NCI-H2171 (cell line): ENCODE data around the gene GLS.
A peak's percentile ranks its signal among the peaks of the same experiment; 100 is the strongest.
"Not testable (repeated sequence)": the region's sequence is repeated elsewhere in the genome, so short reads cannot be mapped to it uniquely, and the experiment has no call there.

Source experiments
- DNase-seq: peaks from one replicate; lab custom pipeline; 2025; lab: John Stamatoyannopoulos, UW

GLS gene

DNA sequence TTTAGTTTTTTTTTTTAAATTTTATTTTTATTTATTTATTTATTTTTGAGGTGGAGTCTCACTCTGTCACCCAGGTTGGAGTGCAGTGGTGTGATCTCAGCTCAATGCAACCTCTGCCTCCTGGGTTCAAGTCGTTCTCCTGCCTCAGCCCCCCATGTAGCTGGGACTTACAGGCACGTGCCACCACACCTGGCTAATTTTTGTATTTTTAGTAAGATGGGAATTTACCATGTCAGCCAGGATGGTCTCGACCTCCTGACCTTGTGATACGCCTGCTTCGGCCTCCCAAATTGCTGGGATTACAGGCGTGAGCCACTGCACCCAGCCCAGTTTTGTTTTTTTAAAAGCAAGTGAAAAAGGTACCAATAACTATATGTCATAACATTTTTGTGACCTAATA lies 5.2 kb downstream of the GLS start:
- not testable (repeated sequence) for DNase-seq

DNA sequence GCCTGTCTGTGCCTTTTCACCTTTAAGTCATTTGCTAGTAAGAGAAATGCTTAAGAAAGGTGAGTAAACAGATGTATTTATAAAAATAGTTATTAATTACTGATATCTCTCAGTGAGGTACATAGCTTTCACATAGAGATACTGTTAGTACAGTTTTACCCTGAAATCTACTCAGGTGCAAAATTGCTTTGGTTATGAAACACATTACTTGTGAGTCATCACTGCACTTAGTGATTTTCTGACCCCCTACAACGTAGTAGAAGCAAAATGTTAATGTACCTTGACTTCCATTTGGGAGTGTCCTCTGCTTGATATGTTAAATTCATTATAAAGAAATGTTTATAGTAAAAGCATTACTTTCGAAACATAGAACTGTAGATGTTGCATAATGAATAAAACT lies 6.5 kb downstream of the GLS start:
- no peak for DNase-seq

DNA sequence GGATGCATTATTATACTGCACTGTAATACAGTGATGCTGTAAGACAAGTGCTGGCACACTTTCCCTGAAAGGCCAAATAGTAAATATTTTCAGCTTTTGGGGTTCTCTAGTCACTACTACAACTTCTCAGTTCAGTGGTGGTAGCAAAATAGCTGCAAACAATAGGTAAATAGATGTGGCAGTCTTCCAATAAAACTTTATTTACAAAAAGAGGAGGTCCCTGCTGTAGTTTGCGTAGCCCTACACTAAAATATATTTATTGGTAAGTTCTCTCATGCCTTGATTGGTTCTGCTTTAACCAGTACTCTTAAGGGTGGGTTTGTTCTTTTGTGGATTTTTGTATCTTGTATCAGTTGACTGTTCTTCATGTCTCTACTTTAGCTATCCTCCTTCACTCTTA lies 7.8 kb downstream of the GLS start:
- no peak for DNase-seq

DNA sequence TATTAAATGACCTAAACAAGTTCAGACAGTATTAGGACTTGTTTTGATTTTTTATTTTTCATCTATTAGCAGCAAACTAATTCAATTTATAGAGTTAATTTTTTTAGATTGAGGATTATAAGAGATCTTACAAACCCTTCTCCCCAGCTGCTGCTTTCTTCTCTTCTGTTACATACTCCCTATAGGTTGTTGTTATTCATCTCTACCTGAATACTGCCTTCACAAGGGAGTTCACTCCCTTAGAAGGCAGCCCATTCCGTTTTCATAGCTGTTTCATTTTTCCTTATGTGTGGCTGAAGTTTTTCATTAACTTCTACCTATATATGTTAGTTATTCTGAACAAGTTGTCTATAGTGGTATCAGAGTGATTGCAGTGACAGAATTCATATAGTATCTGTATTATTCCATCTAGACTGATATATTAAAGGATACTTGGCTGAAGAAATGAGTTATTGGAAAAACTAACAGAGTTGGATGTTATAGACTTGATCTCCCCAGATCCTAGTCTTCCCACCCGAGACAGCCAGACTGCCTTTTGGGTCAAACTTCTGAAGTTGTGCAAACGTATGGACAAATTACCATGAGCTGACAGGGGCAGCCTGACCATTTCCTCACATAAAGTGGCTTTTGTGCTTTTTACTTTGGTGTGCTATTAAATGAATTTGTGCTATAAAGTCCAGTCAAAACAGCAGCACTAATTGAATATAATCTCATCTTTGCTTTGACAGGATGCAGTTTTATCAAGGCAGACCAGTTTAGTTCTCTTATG lies 8.7 kb downstream of the GLS start:
- no peak for DNase-seq

DNA sequence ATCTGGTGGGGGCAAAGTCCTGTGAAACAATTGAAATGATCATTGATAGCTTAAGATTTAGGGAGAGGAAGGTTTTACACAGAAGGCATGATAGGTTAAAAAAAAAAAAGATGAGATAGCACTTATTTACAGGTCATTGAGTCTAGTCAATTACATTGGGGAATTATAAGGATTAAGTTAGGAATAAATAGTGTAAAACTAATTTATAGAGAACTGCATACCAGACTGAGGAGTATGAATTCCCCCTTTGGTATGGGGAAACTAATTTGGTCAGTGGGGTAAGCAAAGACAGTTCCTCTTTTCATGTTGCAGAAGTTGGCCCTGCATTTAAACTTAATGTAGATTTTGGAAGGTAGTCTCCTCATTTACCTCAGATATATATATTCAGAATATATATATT lies 10.8 kb downstream of the GLS start:
- DNase-seq: no peak

DNA sequence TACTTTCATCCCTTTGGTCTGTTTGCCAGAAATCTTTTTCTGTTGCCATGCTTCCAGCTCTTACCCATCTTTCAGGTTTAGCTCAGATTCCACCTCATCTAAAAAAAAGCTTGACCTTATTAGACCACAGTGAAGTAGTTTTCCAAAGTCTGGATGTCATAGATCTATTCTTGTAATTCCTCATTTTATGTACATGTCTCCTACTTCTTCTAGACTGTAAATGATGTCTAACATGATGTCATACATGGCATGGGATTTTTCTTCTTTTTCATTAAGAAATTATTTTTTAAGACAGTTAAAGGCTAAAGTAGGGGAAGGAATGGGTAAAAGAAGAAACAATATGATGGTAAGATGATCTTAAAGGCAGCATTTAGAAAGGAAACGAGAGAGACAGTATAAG lies 11.3 kb downstream of the GLS start:
- no peak for DNase-seq

DNA sequence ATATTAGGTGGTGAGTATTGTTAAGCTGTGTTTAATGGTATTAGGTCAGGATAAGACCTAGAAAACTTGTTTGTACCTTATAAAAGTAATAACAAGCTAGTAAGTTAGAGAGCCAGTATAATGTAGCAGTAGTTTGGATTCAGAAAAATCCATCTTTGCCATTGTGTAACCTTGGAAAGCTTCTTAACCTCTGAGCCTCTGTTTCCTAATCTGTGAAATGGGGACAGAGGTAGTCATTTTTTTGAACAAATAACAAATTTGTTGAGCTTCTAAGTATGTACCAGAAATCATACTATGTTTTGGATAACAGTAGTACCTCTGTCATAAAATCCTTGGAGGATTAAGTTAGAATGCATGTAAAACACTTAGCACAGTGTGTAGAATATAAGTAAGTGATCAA lies 12.5 kb downstream of the GLS start:
- no peak for DNase-seq

DNA sequence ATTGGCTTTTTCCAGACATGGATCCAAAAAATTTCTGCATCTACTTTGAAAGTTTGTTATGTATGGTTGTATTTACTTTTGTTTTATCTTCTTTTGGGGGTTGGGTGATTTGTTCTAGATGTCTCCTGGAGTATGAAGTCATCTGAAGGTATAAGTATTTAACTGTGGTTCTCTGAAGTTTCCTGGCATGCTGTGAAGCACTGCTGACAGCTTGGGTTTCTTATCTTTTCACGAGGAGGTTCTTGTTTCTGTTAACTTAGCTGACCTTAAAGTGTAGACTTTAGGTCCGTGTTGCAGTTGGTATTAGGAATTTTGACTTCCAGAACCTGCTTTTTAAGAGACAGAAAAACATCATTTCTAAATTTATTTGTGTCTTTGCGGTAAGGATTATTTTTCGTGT lies 15.9 kb downstream of the GLS start:
- no peak for DNase-seq

DNA sequence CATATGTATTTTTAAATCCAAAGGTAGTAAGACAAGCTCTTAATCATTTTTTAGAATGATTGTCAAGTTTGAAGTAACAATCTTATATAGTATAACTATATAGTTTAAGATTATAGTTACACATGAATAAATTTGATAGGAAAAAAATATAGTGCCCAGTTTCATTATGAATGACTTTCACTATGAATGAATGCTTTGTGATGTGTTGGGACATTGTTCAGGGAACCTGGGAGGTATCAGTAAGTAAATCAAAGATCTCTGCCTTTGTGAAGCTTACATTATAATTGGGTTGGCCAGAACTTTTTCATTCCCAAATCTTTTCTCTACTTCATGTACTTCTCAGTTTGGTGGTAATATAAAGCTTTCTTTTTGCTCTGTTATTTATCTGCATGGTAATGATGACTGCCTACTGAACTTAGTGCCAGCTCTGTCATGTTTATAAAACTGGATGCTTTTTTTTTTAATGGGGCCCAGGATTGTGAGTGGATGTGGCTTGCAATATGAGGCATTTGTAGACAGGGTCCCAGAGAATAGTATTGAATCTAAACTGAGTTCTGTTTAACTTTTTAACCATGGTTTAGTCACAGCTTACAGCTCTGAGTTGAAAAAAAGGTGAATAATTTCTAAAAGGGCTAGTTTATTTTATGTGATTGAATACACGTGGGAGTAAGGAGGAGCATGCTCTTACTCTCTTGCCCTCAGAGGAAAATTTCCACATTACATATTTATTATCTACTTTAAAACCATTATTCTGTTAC lies 23.3 kb downstream of the GLS start:
- DNase-seq: no peak

DNA sequence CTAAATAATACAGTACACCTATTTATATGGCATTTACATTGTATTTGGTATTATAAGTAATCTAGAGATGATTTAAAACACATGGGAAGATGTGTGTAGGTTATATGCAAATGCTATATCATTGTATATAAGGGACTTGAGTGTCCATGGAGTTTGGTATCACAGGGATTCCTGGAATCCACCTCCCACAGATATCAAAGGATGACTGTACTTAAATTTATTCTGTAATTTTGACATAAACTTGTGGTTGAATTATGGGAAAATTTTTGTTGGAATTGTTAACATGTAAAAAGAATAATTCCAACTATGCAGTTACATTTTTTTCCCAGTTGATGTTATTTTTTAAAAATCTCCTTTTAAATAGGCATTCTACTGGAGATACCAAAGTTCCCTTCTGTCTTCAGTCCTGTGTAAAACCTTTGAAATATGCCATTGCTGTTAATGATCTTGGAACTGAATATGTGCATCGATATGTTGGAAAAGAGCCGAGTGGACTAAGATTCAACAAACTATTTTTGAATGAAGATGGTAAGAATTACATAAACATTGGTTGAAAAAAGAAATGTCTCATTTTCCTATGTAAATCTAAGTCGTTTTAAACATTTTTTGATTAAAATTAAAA lies 24.1 kb downstream of the GLS start:
- DNase-seq: no peak

DNA sequence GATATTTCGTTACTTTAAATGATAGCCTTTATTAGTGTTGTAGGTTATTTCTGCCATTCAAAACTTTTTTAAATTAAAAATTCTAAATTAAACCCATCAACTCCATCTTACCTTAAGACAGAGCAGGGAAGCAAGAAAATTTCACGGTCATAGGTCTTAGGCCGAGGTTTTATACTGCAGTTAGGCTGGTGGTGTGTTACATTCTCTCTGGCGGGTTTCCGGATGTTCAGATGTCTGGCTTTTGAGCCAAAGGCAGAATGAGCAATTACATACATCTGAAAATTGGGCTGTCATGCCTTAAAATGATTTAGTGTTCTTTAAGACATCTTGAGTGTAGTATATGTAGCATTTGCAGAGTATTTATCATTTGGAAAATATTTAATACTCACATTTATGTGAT lies 27.9 kb downstream of the GLS start:
- DNase-seq: no peak

DNA sequence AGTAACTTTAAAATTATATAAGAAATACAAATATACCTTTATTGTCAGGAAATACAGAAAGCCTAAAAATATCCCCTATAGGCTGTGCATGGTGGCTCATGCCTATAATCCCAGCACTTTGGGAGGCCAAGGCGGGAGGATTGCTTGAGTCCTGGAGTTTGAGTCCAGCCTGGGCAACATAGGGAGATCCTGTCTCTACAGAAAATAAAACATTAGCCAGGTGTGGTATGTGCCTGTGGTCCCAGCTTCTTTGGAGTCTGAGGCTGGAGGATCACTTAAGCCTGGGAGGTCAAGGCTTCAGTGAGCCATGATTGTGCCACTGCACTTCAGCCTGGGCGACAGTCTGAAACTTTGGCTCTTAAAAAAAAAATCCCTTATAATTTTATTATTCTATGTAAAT lies 29.1 kb downstream of the GLS start:
- no peak for DNase-seq

DNA sequence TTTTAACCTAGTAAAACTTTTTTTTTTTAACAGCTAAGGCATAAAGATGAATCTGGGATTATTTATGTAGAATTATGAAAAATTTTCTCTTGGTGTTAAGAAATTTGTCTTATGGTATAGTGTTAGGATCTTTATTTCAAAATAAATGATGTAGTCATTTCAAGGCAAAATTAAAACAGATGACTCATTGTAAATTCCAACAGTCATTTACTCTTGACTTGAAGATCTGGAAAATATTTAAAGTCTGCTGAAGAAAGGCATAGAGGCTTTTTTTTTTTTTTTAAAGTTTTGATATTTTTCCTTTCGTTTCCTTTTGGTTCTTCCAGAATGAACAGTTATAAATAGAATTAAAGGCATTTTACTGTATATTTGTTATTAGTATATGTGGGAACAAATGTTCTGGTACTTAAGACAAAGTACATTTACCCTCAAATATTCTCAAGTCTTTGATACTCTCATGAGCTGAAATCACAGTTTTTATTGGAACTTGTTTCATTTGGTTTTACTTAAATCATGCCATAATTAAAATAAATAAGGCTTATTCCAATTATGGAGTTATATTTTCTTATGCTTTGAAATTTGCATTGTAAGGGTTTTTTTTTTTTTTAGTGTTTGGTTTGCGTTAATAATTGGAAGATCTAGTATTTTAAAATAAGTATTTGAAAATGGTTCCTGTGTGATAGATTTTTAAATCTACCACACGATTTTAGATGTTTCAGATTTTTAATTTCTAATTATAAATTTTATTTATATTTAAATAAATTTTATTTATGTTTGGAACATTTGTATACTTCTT lies 29.9 kb downstream of the GLS start:
- no peak for DNase-seq

DNA sequence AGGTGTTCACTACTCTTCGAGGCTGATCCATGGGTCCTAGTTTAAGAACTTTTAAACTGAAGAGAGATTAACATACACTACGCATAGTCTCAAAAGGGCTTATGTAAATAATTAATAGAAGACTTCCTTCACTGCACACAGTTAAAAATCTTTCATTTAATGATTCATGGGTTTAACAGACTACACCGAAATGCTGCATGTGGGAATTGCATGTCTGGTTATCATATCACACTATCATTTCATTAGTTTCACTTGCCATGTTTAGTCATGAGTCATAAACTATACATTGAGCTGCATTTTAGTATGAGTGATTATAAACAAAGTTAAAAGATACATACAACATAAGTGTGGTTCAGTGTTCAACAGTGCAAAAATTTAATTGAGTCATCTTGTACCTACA lies 31.2 kb downstream of the GLS start:
- no peak for DNase-seq

DNA sequence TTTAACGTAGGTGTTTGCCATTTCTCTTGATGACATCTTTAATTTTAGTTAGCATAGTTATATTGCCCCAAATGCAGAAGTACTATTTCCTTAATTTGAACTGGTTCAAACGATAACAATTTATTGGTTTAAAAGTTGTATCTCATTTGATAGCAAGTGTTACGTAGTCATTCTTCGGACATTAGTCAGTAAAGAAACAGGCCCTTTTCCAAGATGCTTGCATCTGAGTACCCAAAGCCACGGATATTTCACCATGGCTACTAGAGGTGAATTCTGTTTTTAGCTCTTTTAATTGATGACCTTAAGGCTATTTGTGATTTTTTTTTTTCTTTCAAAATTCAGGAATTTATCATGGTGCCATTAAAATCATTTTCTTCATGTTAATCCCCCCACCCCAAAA lies 32.1 kb downstream of the GLS start:
- DNase-seq: no peak

DNA sequence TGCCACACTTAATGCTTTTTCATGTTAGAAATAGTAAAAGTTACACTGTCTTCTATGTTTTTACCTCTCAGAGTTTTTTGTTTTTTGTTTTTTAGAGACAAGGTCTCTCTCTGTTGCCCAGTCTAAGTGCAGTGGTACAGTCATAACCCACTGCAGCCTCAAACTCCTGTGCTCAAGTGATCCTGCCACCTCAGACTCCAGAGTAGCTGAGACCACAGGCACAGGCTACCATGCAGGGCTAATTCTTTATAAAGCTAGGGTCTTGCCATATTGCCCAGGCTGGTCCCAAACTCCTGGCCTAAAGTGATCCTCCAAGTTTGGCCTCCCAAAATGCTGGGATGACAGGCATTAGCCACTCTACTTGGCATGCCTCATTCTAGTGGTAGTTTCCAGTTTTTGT lies 33.1 kb downstream of the GLS start:
- DNase-seq: no peak

DNA sequence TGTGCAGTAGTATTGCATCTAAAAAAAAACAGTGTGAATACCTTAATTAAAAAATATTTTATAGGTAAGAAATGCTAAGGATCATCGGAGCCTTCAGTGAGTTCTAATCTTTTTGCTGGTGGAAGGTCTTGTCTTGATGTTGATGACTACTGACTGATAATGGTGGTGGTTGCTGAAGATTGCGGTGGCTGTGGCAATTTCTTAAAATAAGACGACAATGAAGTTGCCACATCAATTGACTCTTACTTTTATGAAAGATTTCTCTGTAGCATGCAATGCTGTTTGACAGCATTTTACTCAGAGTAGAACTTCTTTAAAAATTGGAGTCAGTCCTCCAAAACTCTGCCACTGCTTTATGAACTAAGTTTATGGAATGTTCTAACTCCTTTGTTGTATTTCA lies 36.2 kb downstream of the GLS start:
- no peak for DNase-seq

DNA sequence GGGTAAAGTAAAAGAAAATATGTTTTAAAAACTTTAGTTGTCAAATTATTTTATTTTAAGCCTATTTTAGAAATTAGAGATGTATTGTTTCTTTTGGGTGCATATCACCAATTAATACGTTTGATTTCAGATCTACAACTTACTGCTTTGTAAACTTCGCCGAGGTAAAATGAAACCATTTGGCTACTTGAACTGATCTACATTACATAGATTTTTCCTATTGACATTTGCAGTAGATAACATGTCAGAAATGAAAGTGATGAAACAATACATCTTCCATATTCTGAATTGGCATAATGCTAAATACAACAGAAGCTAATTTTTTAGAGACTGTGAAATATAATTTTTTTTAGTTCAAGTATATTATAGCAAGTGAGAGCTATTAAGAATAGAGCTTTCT lies 39.5 kb downstream of the GLS start:
- no peak for DNase-seq

DNA sequence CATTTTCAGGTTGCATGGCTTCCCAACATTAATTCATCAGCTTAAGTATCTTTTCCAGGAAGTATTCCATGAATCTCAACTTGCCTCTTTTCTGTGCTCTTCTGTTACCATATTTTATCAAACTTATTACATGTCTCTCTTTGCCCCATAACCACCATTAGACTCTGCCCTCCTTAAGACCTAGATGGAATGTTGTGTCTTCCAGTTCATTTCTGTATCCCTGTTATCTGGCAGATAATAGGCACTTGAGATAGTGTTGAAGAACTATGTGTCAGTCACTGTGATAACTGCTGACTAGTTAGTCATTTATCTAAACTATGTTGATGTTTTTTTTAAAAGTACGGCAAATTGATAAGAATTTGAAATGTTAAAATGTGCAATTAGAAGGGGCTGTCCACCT lies 41.8 kb downstream of the GLS start:
- no peak for DNase-seq

DNA sequence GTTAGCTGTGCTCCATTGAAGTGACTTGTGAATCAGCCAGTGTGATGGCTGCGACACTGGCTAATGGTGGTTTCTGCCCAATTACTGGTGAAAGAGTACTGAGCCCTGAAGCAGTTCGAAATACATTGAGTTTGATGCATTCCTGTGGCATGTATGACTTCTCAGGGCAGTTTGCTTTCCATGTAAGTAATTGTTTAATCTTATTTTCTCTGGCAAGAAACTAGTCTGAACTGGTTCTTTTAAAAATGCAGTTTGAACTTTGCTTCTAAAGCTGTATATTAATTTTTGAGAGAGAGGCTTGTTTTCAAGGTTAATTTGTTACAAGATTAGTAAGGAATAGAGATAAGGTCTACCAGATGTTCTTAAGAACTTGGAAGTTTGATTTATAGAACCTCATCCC lies 46.7 kb downstream of the GLS start:
- DNase-seq: no peak

DNA sequence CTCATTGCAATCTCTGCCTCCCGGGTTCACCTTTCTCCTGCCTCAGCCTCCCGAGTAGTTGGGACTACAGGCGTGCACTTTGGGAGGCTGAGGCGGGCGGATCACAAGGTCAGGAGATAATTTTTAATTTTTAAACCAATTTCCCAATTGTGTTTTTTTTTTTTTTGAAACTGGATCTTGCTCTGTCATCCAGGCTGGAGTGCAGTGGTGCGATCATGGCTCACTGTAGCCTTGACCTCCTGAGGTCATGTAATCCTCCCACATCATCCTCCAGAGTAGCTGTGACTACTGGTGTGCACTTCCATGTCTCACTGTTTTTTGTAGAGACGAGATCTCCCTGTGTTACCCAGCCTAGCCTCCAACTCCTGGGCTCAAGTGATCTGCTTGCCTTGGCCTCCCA lies 49.3 kb downstream of the GLS start:
- DNase-seq: no peak

DNA sequence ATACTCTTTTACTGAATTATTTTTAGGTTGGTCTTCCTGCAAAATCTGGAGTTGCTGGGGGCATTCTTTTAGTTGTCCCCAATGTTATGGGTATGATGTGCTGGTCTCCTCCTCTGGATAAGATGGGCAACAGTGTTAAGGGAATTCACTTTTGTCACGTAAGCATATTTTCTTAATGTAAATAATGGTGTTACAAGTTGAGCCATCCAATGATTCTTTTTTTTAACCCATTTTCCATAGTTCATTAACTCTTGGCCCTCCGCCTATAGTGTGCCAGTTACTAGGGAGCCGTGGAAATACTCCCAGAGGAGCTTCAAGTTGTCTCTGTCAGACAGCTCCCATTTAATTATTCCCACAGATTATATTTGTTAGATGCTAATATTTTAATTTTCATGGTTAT lies 49.8 kb downstream of the GLS start:
- peak; percentile 17 for DNase-seq

DNA sequence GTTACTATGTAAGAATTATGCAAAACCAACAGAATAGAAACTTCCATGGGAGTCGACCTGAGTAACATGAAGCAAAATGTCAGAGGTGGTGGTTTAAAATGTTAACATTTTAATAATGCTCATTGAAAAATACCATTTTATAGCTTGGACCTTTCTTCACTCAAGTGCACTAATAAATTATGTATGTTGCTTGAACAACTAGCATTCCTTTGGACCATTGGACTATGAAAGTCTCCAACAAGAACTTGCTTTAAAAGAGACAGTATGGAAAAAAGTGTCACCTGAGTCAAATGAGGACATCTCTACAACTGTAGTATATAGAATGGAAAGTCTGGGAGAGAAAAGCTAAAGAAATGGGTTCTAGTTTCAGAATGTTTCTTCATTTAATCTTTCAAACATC lies 51.9 kb downstream of the GLS start:
- DNase-seq: no peak
